Activated T-helper 1 cell treated with anti-CD3 and anti-CD28 coated beads, Interleukin-12 subunit alpha, Interleukin-12 subunit beta, Interleukin-2, Interleukin-4 antibody, amounts not matched to agents 30 ng/mL and 10 ng/mL and 1 ng/mL, durations not matched to agents 14 hours and 24 hours and 36 hours (primary cell): ENCODE measurements around the gene HHLA2. TPM values are rescaled to one million over a fixed set of nuclear protein-coding genes. Genes with fewer than 3 reads are reported as not detected.
"Not testable (repeated sequence)": the region's sequence is repeated elsewhere in the genome, so short reads cannot be mapped to it uniquely, and the experiment has no call there.

Source experiments
- DNase-seq: peaks from one replicate; pipeline ENCODE4 v3.0.0; 2021; ENCODE audit warnings: low spot score
- H3K27ac Mint-ChIP-seq: one replicate; pipeline ENCODE4 v1.8.0; 2021; ENCODE audit warnings: mild to moderate bottlenecking, mixed read lengths
- H3K27me3 Mint-ChIP-seq: one replicate; pipeline ENCODE4 v1.8.0; 2022; ENCODE audit warnings: mild to moderate bottlenecking, moderate library complexity, mixed read lengths; ENCODE audit not compliant: insufficient read depth
- H3K36me3 Mint-ChIP-seq: one replicate; pipeline ENCODE4 v1.8.0; 2021; ENCODE audit warnings: low read depth, mixed read lengths
- H3K4me1 Mint-ChIP-seq: one replicate; pipeline ENCODE4 v1.8.0; 2021; ENCODE audit warnings: low read depth, mixed read lengths
- H3K4me3 Mint-ChIP-seq: one replicate; pipeline ENCODE4 v1.8.0; 2021; ENCODE audit warnings: mild to moderate bottlenecking, moderate library complexity, mixed read lengths
- H3K9me3 Mint-ChIP-seq: one replicate; pipeline ENCODE4 v1.8.0; 2021; ENCODE audit warnings: mixed read lengths
- intact Hi-C: fragments of 100-400 bp; cut with micrococcal nuclease; formaldehyde crosslinking; loops from one replicate; pipeline ENCODE4 v1.15.1; 2024
- total RNA-seq: library from RNA; stranded (reverse); gene quantifications from 2 replicates; pipeline ENCODE4 v1.2.3, GENCODE V29; 2022

HHLA2 gene, protein sequence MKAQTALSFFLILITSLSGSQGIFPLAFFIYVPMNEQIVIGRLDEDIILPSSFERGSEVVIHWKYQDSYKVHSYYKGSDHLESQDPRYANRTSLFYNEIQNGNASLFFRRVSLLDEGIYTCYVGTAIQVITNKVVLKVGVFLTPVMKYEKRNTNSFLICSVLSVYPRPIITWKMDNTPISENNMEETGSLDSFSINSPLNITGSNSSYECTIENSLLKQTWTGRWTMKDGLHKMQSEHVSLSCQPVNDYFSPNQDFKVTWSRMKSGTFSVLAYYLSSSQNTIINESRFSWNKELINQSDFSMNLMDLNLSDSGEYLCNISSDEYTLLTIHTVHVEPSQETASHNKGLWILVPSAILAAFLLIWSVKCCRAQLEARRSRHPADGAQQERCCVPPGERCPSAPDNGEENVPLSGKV
- 1.2 and 1.3 TPM in 2 replicates for total RNA-seq

DNA sequence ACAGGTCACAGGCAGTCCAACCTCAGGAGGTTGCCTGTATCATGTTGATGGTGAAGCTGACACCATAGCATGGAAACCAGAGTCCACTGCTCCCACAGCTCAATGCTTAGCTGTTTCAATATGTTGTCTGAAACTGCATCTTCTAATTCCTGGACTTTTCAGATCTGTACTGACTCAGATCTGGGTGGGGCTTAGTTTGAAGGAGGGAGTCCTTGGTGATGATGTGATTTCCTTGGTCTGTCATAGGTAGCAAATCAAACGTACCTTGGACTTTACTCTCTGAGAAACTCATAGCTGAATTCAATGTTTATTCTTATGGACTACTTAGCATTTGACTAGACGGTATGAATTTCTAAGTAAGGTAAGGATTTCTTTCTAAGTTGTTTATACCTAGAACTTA, at the start of gene HHLA2:
HHLA2 (plus strand) TSS at position 310 of the 400 bp plus-strand sequence. CDS start 55,266 bp downstream, outside the sequence.
- Mint-ChIP-seq H3K36me3 (peaks cover 8% of the 10 kb centered on the region), H3K9me3 (peaks cover 7% of the 10 kb centered on the region), H3K27ac (peak within 1 kb of the TSS; percentile 77), H3K4me3 (peak within 1 kb of the TSS; percentile 27), H3K4me1 (peaks cover 86% of the 10 kb centered on the region), H3K27me3 (no peaks in the 10 kb centered on the region)
- intact Hi-C loops: loop anchor here (1.0 to 10.0 kb wide), 7 partner anchors 47 to 1871 kb away; partner anchors contain the start of genes CIP2A and DZIP3
- DNase-seq: no peak

DNA sequence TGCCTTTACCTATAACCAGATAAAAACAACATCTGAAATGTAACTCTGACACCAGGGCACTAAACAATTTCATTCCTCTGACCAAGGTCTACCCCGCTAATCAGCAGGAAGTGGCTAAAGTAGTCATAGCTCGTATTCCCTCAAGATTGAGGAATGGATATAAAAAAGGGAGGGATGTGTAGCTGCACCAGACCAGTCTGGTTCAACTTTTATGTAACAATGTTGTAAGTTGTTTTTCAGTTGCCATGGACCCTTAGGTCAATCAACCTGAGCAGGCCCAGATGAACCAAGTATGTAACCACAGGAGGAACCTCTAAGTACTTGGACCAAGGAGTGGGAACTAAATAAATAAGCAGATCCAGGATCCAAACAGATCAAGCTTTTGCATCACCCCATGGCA, 45.7 kb upstream of the HHLA2 start:
- no peaks in the 10 kb centered on the region for H3K27me3 Mint-ChIP-seq
- H3K4me1 Mint-ChIP-seq: peaks cover 6% of the 10 kb centered on the region
- no peaks in the 10 kb centered on the region for H3K36me3 Mint-ChIP-seq
- DNase-seq: no peak
- intact Hi-C loops: no loop called here
- H3K9me3 Mint-ChIP-seq: peaks cover 8% of the 10 kb centered on the region
- no peak overlapping the region for H3K27ac Mint-ChIP-seq
- no peak overlapping the region for H3K4me3 Mint-ChIP-seq

DNA sequence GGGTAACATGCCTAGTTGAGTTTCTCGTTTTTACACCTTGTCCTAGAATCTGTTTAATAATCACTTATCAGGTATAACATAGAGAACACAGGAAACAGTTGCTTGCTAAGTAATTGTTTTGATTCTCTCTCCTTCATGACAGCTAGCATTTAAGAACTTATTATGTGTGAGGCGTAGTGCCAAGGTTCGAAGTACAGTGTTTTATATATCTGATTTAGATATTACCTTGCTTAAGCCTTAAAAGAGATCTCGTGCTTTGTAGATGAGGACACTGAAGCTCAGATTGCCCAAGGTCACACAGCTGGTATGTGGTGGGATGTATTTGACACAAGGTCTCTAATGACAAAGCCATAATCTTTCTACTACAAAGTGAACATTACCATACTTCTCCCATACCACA, 45.1 kb upstream of the HHLA2 start:
- Mint-ChIP-seq H3K9me3 (peaks cover 8% of the 10 kb centered on the region), H3K27me3 (no peaks in the 10 kb centered on the region), H3K36me3 (no peaks in the 10 kb centered on the region), H3K27ac (no peak overlapping the region), H3K4me3 (no peak overlapping the region), H3K4me1 (peaks cover 4% of the 10 kb centered on the region)
- no peak for DNase-seq
- intact Hi-C loops: no loop called here

DNA sequence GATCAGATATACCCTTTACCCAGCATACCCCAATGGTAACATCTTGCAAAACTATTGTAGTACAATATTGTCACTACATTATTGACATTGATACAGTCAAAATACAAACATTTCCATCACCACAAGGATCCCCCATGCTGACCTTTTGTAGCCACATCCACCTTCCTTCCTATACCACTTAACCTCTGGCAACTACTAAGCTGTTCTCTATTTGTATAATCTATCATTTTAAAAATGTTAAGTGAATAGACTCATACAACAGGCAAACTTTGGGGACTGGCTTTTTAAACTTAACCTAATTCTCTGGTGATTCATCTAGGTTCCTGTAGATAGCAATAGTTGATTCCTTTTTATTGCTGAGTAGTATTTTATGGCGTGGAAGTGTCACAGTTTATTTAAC, 44.5 kb upstream of the HHLA2 start:
- Mint-ChIP-seq H3K27me3 (peaks cover 1% of the 10 kb centered on the region), H3K9me3 (peaks cover 12% of the 10 kb centered on the region), H3K4me3 (no peak overlapping the region), H3K36me3 (no peaks in the 10 kb centered on the region), H3K27ac (no peak overlapping the region), H3K4me1 (no peaks in the 10 kb centered on the region)
- DNase-seq: no peak
- intact Hi-C loops: no loop called here

DNA sequence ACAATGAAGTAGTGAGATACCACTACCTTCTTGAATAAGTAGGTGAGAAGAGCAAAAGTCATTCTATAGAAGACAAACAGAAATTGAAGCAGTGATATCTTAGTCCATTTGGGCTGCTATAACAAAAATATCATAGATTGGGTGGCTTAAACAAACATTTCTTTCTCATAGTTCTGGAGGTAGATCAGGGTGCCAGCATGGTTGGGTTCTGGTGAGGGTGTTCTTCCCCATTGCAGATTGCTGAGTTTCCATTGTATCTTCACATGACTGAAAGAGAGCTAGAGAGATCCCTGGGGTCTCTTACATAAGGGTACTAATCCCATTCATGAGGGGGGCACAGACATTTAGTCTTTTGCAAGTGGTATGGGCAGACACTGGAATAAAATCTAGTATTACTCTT, 41.2 kb upstream of the HHLA2 start:
- Mint-ChIP-seq H3K4me3 (no peak overlapping the region), H3K9me3 (peaks cover 15% of the 10 kb centered on the region), H3K27me3 (peaks cover 3% of the 10 kb centered on the region), H3K36me3 (no peaks in the 10 kb centered on the region), H3K27ac (no peak overlapping the region), H3K4me1 (no peaks in the 10 kb centered on the region)
- intact Hi-C loops: no loop called here
- DNase-seq: no peak

DNA sequence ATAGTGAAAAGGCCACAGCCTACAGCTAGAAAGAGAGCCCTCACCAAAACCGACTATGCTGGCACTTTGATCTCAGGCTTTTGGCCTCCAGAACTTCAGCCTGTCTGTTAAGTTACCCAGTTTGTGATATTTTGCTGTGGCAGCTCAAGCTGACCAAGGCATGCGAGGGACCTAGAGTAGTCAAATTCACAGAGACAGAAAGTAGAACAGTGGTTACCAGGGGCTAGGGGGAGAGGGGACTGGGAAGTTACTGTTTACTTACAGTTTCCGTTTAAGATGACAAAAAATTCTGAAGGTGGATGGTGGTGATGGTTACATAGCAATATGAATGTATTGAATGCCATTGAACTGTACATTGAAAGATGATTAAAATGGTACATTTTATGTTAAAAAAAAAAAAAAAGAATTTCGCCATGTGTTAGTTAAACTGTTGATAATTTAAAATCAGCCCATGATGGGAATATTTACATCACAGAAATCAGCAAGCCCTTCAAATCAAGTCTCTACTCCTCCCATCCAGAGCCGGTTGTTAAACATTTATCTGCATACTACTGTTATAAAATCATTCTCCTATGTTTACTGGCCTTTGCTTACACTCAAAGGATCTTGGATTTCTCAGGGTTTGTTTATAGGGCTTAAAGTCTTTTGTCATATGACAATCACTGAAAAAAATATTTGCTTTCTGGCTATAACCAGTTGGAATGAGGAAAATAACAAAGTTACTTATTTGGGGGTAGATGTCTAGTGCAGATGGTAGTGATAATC, 31.6 kb upstream of the HHLA2 start:
- H3K9me3 Mint-ChIP-seq: peaks cover 17% of the 10 kb centered on the region
- H3K36me3 Mint-ChIP-seq, intact Hi-C loops, H3K4me1 Mint-ChIP-seq, H3K4me3 Mint-ChIP-seq, DNase-seq, H3K27me3 Mint-ChIP-seq: not testable (repeated sequence)
- H3K27ac Mint-ChIP-seq: peak overlapping the region; percentile 43

DNA sequence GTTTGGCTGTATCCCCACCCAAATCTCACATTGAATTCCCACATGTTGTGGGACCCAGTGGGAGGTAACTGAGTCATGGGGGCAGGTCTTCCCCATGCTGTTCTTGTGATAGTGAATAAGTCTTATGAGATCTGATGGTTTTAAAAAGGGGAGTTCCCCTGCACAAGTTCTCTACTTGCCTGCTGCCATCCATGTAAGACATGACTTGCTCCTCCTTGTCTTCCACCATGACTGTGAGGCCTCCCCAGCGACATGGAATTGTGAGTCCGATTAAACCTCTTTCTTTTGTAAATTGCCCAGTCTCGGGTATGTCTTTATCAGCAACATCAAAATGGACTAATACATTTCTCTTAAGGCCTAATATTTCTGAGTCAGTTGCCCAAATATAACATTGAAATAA, 28.1 kb upstream of the HHLA2 start:
- H3K27ac Mint-ChIP-seq, H3K27me3 Mint-ChIP-seq, H3K4me3 Mint-ChIP-seq, intact Hi-C loops, H3K4me1 Mint-ChIP-seq, H3K36me3 Mint-ChIP-seq, DNase-seq: not testable (repeated sequence)
- H3K9me3 Mint-ChIP-seq: peaks cover 17% of the 10 kb centered on the region

DNA sequence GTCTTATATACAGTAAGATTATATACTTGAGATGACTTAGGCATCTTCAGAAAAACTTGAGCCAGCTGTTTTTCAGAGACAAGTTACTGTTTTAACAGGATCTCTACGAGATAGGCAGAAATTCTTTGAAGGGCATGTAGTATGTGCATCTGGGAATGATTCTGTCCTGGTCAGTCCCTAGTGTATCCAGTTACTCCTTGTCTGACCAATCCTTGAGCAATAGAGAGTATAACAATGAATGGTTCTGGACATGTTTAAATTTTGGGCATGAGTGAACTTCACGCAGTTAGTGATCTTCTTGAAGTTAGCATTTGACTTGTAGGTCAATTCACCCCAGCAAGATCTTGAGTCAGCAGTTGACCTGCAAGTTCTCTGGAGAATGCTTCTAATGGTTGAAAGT, 24.7 kb upstream of the HHLA2 start:
- Mint-ChIP-seq H3K27me3 (no peaks in the 10 kb centered on the region), H3K27ac (no peak overlapping the region), H3K9me3 (peaks cover 27% of the 10 kb centered on the region), H3K4me3 (no peak overlapping the region), H3K36me3 (peaks cover 6% of the 10 kb centered on the region), H3K4me1 (no peaks in the 10 kb centered on the region)
- intact Hi-C loops: no loop called here
- DNase-seq: no peak

DNA sequence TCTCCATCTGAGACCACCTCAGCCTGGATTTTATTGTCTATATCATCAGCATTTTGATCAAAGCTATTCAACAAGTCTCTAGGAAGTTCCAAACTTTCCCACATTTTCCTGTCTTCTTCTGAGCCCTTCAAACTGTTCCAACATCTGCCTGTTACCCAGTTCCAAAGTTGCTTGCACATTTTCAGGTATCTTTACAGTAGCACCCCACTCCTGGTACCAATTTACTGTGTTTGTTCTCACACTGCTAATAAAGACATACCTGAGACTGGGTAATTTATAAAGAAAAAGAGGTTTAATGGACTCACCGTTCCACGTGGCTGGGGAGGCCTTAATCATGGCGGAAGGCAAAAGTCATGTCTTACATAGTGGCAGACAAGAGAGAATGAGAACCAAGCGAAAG, 17.3 kb upstream of the HHLA2 start:
- DNase-seq, H3K4me3 Mint-ChIP-seq, H3K27ac Mint-ChIP-seq, H3K4me1 Mint-ChIP-seq, intact Hi-C loops, H3K27me3 Mint-ChIP-seq: not testable (repeated sequence)
- H3K9me3 Mint-ChIP-seq: peaks cover 47% of the 10 kb centered on the region
- H3K36me3 Mint-ChIP-seq: peaks cover 13% of the 10 kb centered on the region

DNA sequence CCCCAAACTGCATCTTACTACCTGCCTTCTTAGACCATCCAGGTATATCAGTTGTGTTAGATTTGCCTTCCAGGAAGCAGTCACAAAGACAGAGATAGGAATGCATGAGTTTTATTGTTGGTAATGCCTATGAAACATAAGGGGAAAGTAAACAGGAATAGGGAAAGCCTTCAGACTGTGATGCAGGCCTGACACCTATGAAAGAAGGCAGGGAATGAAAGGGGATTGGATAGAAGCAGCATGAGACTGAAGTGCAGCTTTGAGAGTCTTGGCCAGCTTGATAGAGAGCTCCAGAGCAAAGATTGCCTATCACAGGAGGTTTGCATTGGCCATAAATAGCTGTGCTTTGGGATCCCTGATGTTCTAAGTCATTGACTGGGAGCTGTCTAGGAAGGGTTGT, 15.9 kb upstream of the HHLA2 start:
- DNase-seq: no peak
- H3K4me1 Mint-ChIP-seq: peaks cover 12% of the 10 kb centered on the region
- intact Hi-C loops: no loop called here
- H3K4me3 Mint-ChIP-seq: no peak overlapping the region
- no peaks in the 10 kb centered on the region for H3K27me3 Mint-ChIP-seq
- H3K9me3 Mint-ChIP-seq: peaks cover 43% of the 10 kb centered on the region
- no peak overlapping the region for H3K27ac Mint-ChIP-seq
- H3K36me3 Mint-ChIP-seq: peaks cover 12% of the 10 kb centered on the region

DNA sequence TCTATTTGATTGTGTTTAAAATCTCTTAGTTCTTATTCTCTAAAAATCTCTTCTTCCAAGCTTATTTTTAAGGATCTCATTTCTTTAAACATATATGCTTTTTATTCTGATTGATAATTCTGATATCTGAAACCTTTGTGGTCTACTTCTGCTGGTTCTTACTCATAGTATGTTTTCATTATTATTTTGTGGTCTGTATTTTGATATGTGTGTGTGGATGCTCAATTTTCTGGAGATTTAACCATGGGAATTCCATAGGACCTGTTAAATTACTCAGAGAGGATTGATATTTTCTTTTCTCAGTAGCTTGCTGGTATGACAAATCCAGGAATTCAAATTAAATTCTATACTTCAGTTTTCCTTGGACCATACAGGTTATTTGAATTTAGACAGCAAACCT, 14.7 kb upstream of the HHLA2 start:
- DNase-seq: no peak
- peaks cover 12% of the 10 kb centered on the region for H3K4me1 Mint-ChIP-seq
- peaks cover 12% of the 10 kb centered on the region for H3K36me3 Mint-ChIP-seq
- H3K4me3 Mint-ChIP-seq: no peak overlapping the region
- H3K27me3 Mint-ChIP-seq: no peaks in the 10 kb centered on the region
- intact Hi-C loops: no loop called here
- peaks cover 40% of the 10 kb centered on the region for H3K9me3 Mint-ChIP-seq
- no peak overlapping the region for H3K27ac Mint-ChIP-seq

DNA sequence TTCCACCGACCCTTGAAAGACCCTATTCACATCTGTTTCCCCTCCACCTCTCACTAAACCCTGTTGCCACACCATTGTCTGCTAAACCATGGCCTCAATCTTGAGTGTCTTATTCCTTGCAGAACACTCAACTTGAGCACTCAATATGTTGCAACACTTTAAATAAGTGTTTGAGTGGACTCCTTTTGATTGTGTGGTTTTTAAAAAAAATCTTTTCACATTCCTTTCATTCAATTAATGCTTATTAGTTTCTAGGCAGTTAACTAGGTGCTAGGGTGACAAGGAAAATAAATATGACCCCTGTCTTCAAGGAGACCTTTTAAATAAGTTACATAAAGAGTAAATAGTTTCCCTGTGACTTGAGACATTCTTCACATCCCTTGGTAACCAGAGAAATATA, 13.3 kb upstream of the HHLA2 start:
- H3K27ac Mint-ChIP-seq: no peak overlapping the region
- DNase-seq: no peak
- intact Hi-C loops: no loop called here
- no peak overlapping the region for H3K4me3 Mint-ChIP-seq
- no peaks in the 10 kb centered on the region for H3K27me3 Mint-ChIP-seq
- H3K9me3 Mint-ChIP-seq: peaks cover 26% of the 10 kb centered on the region
- peaks cover 12% of the 10 kb centered on the region for H3K4me1 Mint-ChIP-seq
- peaks cover 8% of the 10 kb centered on the region for H3K36me3 Mint-ChIP-seq

DNA sequence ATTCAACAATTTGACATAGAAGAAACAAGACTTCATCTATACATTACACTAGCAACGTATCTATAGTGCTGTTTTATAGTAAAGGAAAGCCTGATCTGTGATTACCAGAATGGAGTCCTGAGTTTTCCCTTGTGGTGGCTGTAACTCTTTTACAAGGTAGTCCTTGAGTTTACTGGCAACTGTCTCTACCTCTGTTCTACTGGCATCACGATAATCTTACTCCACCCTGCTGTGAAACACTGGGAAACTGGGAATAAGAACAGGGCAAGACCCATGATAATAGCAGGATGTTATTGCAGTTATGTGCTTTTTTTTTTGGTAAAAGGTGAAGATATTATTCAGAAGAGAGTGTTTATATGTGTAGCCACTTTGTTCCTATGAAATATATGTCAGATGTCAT, 12.4 kb upstream of the HHLA2 start:
- H3K4me1 Mint-ChIP-seq: peaks cover 12% of the 10 kb centered on the region
- intact Hi-C loops: no loop called here
- no peak for DNase-seq
- no peaks in the 10 kb centered on the region for H3K27me3 Mint-ChIP-seq
- H3K4me3 Mint-ChIP-seq: no peak overlapping the region
- H3K36me3 Mint-ChIP-seq: peaks cover 5% of the 10 kb centered on the region
- no peak overlapping the region for H3K27ac Mint-ChIP-seq
- peaks cover 19% of the 10 kb centered on the region for H3K9me3 Mint-ChIP-seq
